Measurements from ENCODE around the gene RMC1.

DNA sequence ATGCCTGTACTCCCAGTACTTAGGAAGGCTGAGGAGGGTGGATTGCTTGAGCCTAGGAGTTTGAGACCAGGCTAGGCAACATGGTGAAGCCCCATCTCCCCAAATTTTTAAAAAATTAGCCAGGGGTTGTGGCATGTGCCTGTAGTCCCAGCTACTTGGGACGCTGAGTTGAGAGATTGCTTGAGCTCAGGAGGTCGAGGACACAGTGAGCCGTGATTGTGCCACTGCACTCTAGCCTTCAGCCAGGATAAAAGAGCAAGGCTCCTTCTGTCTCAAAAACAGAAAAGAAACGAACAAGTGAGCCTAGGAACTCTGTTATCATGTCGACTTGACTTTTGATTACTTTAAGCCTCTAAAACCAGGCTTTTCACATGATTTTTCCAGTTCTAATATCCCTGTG is 69.3 kb downstream of the RMC1 start:
- TF ChIP-seq, protein P1, sequence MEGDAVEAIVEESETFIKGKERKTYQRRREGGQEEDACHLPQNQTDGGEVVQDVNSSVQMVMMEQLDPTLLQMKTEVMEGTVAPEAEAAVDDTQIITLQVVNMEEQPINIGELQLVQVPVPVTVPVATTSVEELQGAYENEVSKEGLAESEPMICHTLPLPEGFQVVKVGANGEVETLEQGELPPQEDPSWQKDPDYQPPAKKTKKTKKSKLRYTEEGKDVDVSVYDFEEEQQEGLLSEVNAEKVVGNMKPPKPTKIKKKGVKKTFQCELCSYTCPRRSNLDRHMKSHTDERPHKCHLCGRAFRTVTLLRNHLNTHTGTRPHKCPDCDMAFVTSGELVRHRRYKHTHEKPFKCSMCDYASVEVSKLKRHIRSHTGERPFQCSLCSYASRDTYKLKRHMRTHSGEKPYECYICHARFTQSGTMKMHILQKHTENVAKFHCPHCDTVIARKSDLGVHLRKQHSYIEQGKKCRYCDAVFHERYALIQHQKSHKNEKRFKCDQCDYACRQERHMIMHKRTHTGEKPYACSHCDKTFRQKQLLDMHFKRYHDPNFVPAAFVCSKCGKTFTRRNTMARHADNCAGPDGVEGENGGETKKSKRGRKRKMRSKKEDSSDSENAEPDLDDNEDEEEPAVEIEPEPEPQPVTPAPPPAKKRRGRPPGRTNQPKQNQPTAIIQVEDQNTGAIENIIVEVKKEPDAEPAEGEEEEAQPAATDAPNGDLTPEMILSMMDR (IDR thresholded peaks at IDR 0.05), result no peak
- TF ChIP-seq POLR2A (IDR thresholded peaks at IDR 0.05), result no peak
